Ovary (tissue), 9 donors: Measurements from ENCODE around the gene C5orf15. TPM values are rescaled to one million over a fixed set of nuclear protein-coding genes. Genes with fewer than 3 reads are reported as not detected.

ENCODE experiments used
- DNase-seq, 5 donors: peaks; one replicate each; pipeline ENCODE4 v3.0.0-alpha.2; 2019 to 2020
- H3K27ac ChIP-seq, 2 donors: fragments of 200-600 bp; one replicate each; pipeline versions ENCODE4 v1.5.1 to v1.8.0; 2019 to 2022
- H3K27me3 ChIP-seq: fragments of 200-600 bp; one replicate; pipeline ENCODE4 v1.8.0; 2022
- H3K36me3 ChIP-seq: fragments of 200-600 bp; sonication (generic); one replicate; pipeline ENCODE4 v1.5.1; 2019
- H3K4me1 ChIP-seq: one replicate; pipeline ENCODE4 v1.8.1; 2013; ENCODE audit warnings: mild to moderate bottlenecking, moderate library complexity; ENCODE audit not compliant: insufficient read depth
- H3K4me3 ChIP-seq: fragments of 200-600 bp; sonication (generic); one replicate; pipeline ENCODE4 v1.5.1; 2017
- H3K9me3 ChIP-seq, 2 donors: fragments of 200-600 bp in 1 of 2; sonication (generic) in 1 of 2; one replicate each; pipeline versions ENCODE4 v1.5.1 to v1.8.1; 2013 to 2019; ENCODE audit warnings: mild to moderate bottlenecking in 1 of 2, moderate library complexity in 1 of 2
- EP300 ChIP-seq: sonication (generic); formaldehyde crosslinking; IDR thresholded peaks from one replicate; pipeline ENCODE4 v1.6.1; 2017; ENCODE audit warnings: antibody characterized with exemption
- POLR2A ChIP-seq: fragments of 450-650 bp; IDR thresholded peaks from one replicate; pipeline ENCODE4 v1.6.1; 2017; ENCODE audit warnings: antibody characterized with exemption, mild to moderate bottlenecking, moderate library complexity
- WGBS, 3 donors: extraction: QIAGEN DNeasy Blood & Tissue Kit in 1 of 3; methylation state at CpG; one replicate each; pipeline versions ENCODE4 v1.1.5 to v1.1.7; 2013 to 2017; 5-methylcytosine and 5-hydroxymethylcytosine counted together
- intact Hi-C, 4 donors: fragments of 100-400 bp; cut with DNase I; formaldehyde crosslinking; loops; one replicate each; pipeline versions ENCODE4 v1.11.0 to v1.15.1; 2022 to 2023
- polyA plus RNA-seq, 2 donors: library from polyadenylated mRNA; stranded (reverse); fragments of 200-250 nt in 1 of 2; fragments of 350-450 nt in 1 of 2; fragmentation: Illumina TruSeq in 1 of 2; extraction: RNeasy Lipid Tissue Mini Kit (QIAGEN cat#74804) in 1 of 2; gene quantifications; one replicate each; pipeline ENCODE4 v1.2.3, GENCODE V29; 2013 to 2014
- total RNA-seq, 7 donors: library from RNA; depleted of rRNA in 2 of 7; stranded (reverse); fragments of >200 nt in 2 of 7; fragmentation: NEBNext Ultra II Directional in 3 of 7; extraction: Animal tissue kit (Norgen Biotek cat#: 25700) in 3 of 7; gene quantifications; one replicate each; pipeline versions ENCODE4 v1.1.0 to v1.2.4, GENCODE V29; 2016 to 2023
- TF ChIP-seq, protein P1 (sequence below), 3 donors: fragments of 450-650 bp in 2 of 3; fragments of 200-600 bp in 1 of 3; IDR thresholded peaks; one replicate each; pipeline versions ENCODE4 v1.5.1 to v1.8.0; 2016 to 2022; ENCODE audit warnings: antibody characterized with exemption in 3 of 3, mild to moderate bottlenecking in 1 of 3
- donor health status: DM: no; HTN: no; CAD: no; lungs with moderate emphysema.
- donor health status: DM: no; HTN: no; CAD: no.
- donor health status: Bipolar disorder and iron deficiency.
- donor health status: DM: yes; HTN: yes; CAD: no.
- donor health status: DM: no; HTN: no; CAD: no.
- donor health status: DM: yes; HTN: yes; CAD: no.

The C5orf15 gene
- total and polyA plus RNA-seq, 9 donors, result 26.9 to 102 (median 34.5) TPM

DNA sequence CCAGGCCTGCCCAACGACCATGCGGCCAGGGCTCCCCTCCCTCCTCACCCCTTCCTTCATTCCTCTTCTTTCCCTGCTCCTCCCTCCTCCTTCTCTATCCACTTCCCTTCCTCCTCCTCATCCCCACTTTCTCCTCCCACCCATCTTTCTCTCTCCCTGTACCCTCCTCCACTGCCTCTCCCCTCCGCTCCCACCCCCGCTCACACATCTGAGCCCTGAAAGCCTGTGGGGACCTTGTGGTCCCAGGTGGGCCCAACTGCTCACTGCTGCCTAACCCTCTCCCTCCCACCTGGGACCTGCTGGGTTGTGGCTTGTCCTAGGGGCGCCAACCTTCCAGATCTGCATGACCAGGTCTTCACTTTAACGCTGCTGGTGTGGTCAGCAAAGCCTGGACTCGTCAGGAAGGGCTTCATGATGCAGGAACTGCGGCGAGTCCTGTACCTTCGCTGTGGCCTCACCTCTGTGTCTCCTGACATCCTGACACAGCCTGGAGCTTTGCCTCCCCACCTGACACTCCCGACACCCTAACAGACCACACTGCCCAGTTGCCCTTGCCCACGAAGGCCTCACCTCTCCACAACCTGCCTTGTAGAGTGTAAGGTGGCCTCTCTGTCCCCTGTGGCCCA lies 34.6 kb downstream of the C5orf15 start:
- DNase-seq, result no peak
- Histone ChIP-seq H3K9me3 (no peaks in the 10 kb centered on the region), H3K36me3 (no peaks in the 10 kb centered on the region), H3K4me3 (no peak overlapping the region), H3K4me1 (no peaks in the 10 kb centered on the region), H3K27me3 (no peaks in the 10 kb centered on the region), H3K27ac (no peak overlapping the region)
- WGBS, 3 donors, result 85% methylated on average over 12 of the region's 12 CpGs
- TF ChIP-seq EP300 (no peak), POLR2A (no peak)
- TF ChIP-seq, protein P1, sequence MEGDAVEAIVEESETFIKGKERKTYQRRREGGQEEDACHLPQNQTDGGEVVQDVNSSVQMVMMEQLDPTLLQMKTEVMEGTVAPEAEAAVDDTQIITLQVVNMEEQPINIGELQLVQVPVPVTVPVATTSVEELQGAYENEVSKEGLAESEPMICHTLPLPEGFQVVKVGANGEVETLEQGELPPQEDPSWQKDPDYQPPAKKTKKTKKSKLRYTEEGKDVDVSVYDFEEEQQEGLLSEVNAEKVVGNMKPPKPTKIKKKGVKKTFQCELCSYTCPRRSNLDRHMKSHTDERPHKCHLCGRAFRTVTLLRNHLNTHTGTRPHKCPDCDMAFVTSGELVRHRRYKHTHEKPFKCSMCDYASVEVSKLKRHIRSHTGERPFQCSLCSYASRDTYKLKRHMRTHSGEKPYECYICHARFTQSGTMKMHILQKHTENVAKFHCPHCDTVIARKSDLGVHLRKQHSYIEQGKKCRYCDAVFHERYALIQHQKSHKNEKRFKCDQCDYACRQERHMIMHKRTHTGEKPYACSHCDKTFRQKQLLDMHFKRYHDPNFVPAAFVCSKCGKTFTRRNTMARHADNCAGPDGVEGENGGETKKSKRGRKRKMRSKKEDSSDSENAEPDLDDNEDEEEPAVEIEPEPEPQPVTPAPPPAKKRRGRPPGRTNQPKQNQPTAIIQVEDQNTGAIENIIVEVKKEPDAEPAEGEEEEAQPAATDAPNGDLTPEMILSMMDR (IDR thresholded peaks at IDR 0.05), result no peak
- intact Hi-C loops, result no loop called here

GRCh38 chr5:133933169-133933509 lies 35.3 kb downstream of the C5orf15 start:
- Histone ChIP-seq H3K27me3 (no peaks in the 10 kb centered on the region), H3K4me3 (no peak overlapping the region), H3K9me3 (no peaks in the 10 kb centered on the region), H3K36me3 (no peaks in the 10 kb centered on the region), H3K4me1 (no peaks in the 10 kb centered on the region), H3K27ac (no peak overlapping the region)
- intact Hi-C loops, result no loop called here
- 46 to 70% (median 57%) methylated on average over 3 of the region's 3 CpGs for WGBS, 3 donors
- DNase-seq, result no peak
- TF ChIP-seq POLR2A, result no peak
- TF ChIP-seq, protein P1 (IDR thresholded peaks at IDR 0.05), result no peak
- TF ChIP-seq EP300, result no peak

- H3K4me1 ChIP-seq, result no peaks in the 10 kb centered on the region
- intact Hi-C loops, result no loop called here
- H3K27me3 ChIP-seq, result no peaks in the 10 kb centered on the region
- H3K36me3 ChIP-seq, result no peaks in the 10 kb centered on the region
- 79 to 81% (median 79%) methylated on average over 13 of the region's 13 CpGs for WGBS, 3 donors
- no peak overlapping the region for H3K27ac ChIP-seq
- H3K9me3 ChIP-seq, result no peaks in the 10 kb centered on the region
- H3K4me3 ChIP-seq, result no peak overlapping the region
- no peak for DNase-seq
- TF ChIP-seq POLR2A (no peak), EP300 (no peak)
- TF ChIP-seq, protein P1 (IDR thresholded peaks at IDR 0.05), result no peak
These were observed 35.8 kb downstream of the C5orf15 start for GRCh38 chr5:133932441-133933168.

- no peaks in the 10 kb centered on the region for H3K27me3 ChIP-seq
- intact Hi-C loops, result no loop called here
- no peak overlapping the region for H3K4me3 ChIP-seq
- DNase-seq, result no peak
- no peak overlapping the region for H3K27ac ChIP-seq
- H3K4me1 ChIP-seq, result peaks cover 2% of the 10 kb centered on the region
- TF ChIP-seq, protein P1 (IDR thresholded peaks at IDR 0.05), result no peak
- no peak for TF ChIP-seq POLR2A
- TF ChIP-seq EP300, result no peak
- no peaks in the 10 kb centered on the region for H3K36me3 ChIP-seq
- 87 to 97% (median 97%) methylated on average over 5 of the region's 5 CpGs for WGBS, 3 donors
- no peaks in the 10 kb centered on the region for H3K9me3 ChIP-seq
These were observed 36.9 kb downstream of the C5orf15 start for GRCh38 chr5:133931546-133931945.
